Prostate gland (tissue), 2 donors: ENCODE data around the gene SMIM33. TPM values are rescaled to one million over a fixed set of nuclear protein-coding genes. Genes with fewer than 3 reads are reported as not detected.
"Not testable (repeated sequence)": the region's sequence is repeated elsewhere in the genome, so short reads cannot be mapped to it uniquely, and the experiment has no call there.

ENCODE experiments used
- DNase-seq: peaks from one replicate; pipeline ENCODE4 v3.0.0-alpha.2; 2019; ENCODE audit warnings: low spot score
- H3K27ac ChIP-seq, 2 donors: fragments of 200-600 bp; sonication (generic); 2 replicates each; pipeline ENCODE4 v1.5.1; 2017 to 2019
- H3K27me3 ChIP-seq: fragments of 200-600 bp; sonication (generic); replicated peaks from 2 replicates; pipeline ENCODE4 v1.5.1; 2019; ENCODE audit not compliant: insufficient read depth
- H3K36me3 ChIP-seq, 2 donors: fragments of 200-600 bp; sonication (generic); 1 replicate in 1 of 2; 2 replicates in 1 of 2; pipeline versions ENCODE4 v1.5.1 to v1.8.1; 2017 to 2019
- H3K4me1 ChIP-seq: fragments of 200-600 bp; sonication (generic); replicated peaks from 2 replicates; pipeline ENCODE4 v1.5.1; 2019
- H3K4me3 ChIP-seq, 2 donors: fragments of 200-600 bp; sonication (generic); 2 replicates each; pipeline ENCODE4 v1.5.1; 2017 to 2019
- H3K9me3 ChIP-seq: fragments of 200-600 bp; sonication (generic); 2 replicates; pipeline ENCODE4 v1.5.1; 2017
- CTCF ChIP-seq, 4 experiments: fragments of 200-600 bp in 2 of 4; fragments of 450-650 bp in 2 of 4; sonication (generic) in 2 of 4; IDR thresholded peaks; 1 replicate in 3 of 4; 2 replicates in 1 of 4; pipeline ENCODE4 v1.5.1; 2016 to 2019; ENCODE audit warnings: antibody characterized with exemption in 4 of 4, mild to moderate bottlenecking in 2 of 4, moderate library complexity in 2 of 4
- POLR2A ChIP-seq: fragments of 450-650 bp; IDR thresholded peaks from one replicate; pipeline ENCODE4 v1.6.1; 2016; ENCODE audit warnings: antibody characterized with exemption, mild to moderate bottlenecking
- POLR2AphosphoS5 ChIP-seq: sonication (generic); formaldehyde crosslinking; IDR thresholded peaks from one replicate; pipeline ENCODE4 v1.6.1; 2017; ENCODE audit warnings: antibody characterized with exemption
- WGBS: methylation state at CpG from one replicate; pipeline ENCODE4 v1.1.5; 2018; 5-methylcytosine and 5-hydroxymethylcytosine counted together
- intact Hi-C: fragments of 100-400 bp; cut with DNase I; formaldehyde crosslinking; loops from one replicate; pipeline ENCODE4 v1.14.2; 2022
- total RNA-seq, 2 donors: library from RNA; depleted of rRNA; stranded (reverse); fragments of >200 nt; gene quantifications; one replicate each; pipeline ENCODE4 v1.1.0, GENCODE V29; 2016

The SMIM33 gene
- total RNA-seq, 2 donors from 2014 or later: not detected

GRCh38 chr5:139512786-139513390 is 42.1 kb downstream of the SMIM33 start:
- no peak overlapping the region for H3K4me3 ChIP-seq
- intact Hi-C loops: loop anchor here (5.0 kb wide), 1 partner anchor 91 kb away; no protein-coding TSS in a partner anchor
- H3K27ac ChIP-seq: no peak overlapping the region
- 89% methylated on average over 6 of the region's 6 CpGs for WGBS
- DNase-seq: no peak
- no peaks in the 10 kb centered on the region for H3K27me3 ChIP-seq
- no peaks in the 10 kb centered on the region for H3K9me3 ChIP-seq
- H3K4me1 ChIP-seq: no peaks in the 10 kb centered on the region
- no peaks in the 10 kb centered on the region for H3K36me3 ChIP-seq
- TF ChIP-seq CTCF (IDR thresholded peaks at IDR 0.05): no peak
- no peak for TF ChIP-seq POLR2A
- no peak for TF ChIP-seq POLR2AphosphoS5

DNA sequence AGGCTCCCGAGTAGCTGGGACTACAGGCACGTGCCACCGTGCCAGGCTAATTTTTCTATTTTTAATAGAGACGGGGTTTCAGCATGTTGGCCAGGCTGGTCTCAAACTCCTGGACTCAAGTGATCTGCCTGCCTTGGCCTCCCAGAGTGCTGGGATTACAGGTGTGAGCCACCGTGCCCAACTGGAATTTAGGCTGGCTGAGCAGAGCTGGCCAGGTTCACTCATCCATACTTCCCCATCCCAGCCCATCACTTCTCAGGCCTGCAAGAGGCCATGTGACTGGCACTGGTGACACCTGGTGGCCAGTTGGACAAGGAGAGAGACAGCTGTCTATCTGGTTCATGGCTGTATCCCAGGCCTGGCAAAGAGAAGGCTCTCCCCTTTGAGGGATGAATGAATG is 42.6 kb downstream of the SMIM33 start:
- WGBS: 75% methylated on average over 5 of the region's 5 CpGs
- not testable (repeated sequence) for H3K9me3 ChIP-seq, H3K4me3 ChIP-seq, H3K36me3 ChIP-seq, H3K4me1 ChIP-seq, H3K27ac ChIP-seq, H3K27me3 ChIP-seq
- intact Hi-C loops: loop anchor here (5.0 kb wide), 1 partner anchor 91 kb away; no protein-coding TSS in a partner anchor
- peak; percentile 76 for DNase-seq
- peak in 3 of 4 experiments; percentile 73 to 81 (median 77) for TF ChIP-seq CTCF (IDR thresholded peaks at IDR 0.05)
- peak; percentile 66 for TF ChIP-seq POLR2AphosphoS5

DNA sequence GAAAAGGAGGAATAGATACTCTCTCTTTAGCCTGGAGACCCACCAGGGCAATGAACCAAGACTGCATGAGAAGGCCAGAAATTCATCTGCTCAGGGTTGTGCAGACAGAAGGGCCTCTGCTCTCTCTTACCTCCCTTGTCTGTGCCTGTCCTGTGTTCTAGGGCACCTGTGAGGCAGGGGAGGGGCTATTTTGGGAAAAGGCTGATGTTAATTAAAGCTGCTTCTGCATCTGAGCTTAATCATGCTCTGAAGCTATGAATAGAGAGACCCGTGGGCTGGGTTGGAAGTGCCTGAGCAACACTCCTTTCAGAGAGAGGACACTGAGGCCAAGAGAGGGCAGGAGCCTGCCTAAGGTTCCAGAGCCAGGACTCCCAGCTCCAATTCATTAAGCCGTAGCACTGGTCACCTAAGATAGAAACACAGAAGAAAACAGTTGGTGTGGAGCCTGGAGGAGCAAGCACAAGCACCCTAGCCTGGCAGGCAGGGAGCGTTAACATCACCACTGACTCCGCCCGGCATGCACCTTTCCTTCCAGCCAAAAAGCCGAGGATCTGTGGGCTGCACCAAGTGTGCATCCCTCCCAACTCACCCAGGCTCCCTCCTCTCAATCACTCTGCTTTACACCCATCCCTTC is 43.2 kb downstream of the SMIM33 start:
- DNase-seq: no peak
- no peaks in the 10 kb centered on the region for H3K27me3 ChIP-seq
- intact Hi-C loops: loop anchor here (5.0 kb wide), 1 partner anchor 92 kb away; no protein-coding TSS in a partner anchor
- no peak overlapping the region for H3K4me3 ChIP-seq
- WGBS: 78% methylated on average over 6 of the region's 6 CpGs
- H3K36me3 ChIP-seq: no peaks in the 10 kb centered on the region
- TF ChIP-seq CTCF (IDR thresholded peaks at IDR 0.05): no peak
- TF ChIP-seq POLR2AphosphoS5: no peak
- TF ChIP-seq POLR2A: no peak
- no peak overlapping the region for H3K27ac ChIP-seq
- no peaks in the 10 kb centered on the region for H3K4me1 ChIP-seq
- no peaks in the 10 kb centered on the region for H3K9me3 ChIP-seq

DNA sequence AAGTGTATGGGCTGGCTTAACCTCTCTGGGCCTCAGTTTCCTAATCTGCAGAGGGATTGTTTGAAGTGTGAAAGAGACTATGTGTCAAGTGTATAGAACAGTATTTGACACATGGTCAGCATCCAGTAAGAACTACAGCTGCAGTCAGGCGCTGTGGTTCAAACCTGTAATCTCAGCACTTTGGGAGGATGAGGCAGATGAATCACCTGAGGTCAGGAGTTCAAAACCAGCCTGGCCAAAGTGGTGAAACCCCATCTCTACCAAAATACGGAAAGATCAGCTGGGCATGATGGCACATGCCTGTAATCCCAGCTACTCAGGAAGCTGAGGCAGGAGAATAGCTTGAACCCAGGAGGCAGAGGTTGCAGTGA is 43.7 kb downstream of the SMIM33 start:
- H3K27me3 ChIP-seq: no peaks in the 10 kb centered on the region
- H3K4me1 ChIP-seq: no peaks in the 10 kb centered on the region
- DNase-seq: no peak
- TF ChIP-seq CTCF (IDR thresholded peaks at IDR 0.05): no peak
- TF ChIP-seq POLR2A: no peak
- TF ChIP-seq POLR2AphosphoS5: no peak
- no peaks in the 10 kb centered on the region for H3K9me3 ChIP-seq
- WGBS: 87% methylated on average over 2 of the region's 2 CpGs
- no peak overlapping the region for H3K4me3 ChIP-seq
- H3K27ac ChIP-seq: no peak overlapping the region
- intact Hi-C loops: loop anchor here (5.0 kb wide), 1 partner anchor 92 kb away; no protein-coding TSS in a partner anchor
- H3K36me3 ChIP-seq: no peaks in the 10 kb centered on the region
